ENCODE measurements around the gene CLDND2.

CLDND2 gene

DNA sequence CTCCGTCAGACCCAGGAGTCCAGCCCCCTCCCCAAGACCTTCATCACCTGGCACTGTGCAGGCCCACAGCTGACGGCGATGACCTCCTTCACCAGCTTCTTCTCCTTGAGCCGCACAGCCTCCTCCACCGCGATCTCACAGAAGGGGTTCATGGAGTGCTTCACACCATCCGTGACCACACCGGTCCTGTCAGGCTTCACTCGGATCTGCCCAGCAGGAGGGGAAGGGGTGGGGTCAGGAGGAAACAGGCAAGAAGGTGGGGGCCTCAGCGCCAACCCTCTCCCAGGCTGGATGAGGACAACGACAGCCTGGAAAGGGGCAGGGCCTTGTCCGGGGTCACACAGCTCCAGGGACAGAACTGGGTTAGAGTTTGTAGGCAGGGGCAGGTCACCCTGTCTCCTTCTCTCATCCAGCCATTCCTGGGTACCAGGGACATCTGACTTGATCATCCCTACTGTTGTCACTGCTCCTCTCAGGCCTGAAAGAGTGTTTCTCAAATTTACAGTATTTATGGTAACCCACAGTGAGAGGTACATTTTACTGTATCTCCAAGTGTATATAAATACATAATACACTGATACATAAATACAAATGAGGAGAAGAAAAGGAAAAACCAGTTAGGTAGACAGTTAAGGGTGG lies 14.6 kb downstream of the CLDND2 start:
- no peak for DNase-seq

DNA sequence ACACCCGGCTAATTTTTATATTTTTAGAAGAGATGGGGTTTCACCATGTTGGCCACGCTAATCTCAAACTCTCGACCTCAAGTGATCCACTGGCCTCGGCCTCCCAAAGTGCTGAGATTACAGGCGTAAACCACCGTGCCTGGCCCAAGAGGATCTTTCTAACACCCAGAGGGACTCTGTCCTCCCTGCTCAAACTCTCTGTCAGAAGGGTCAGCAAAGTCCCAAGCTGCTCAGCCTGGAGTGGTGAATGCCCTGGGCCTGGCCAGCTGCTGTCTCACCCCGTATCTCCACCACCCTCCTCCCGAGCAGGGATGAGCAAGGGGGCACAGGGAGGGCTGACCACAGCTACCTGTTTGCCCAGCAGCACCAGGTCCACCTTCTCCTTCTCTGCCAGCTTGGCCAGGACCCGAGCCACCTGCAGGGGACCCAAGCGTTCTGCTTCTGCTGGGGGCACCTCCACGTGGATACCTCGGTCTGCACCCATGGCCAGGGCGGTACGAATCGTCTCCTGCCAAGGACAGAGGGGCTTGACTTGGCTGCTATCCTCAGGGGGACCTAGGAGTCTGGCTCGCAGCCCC lies 15.9 kb downstream of the CLDND2 start:
- no peak for DNase-seq

DNA sequence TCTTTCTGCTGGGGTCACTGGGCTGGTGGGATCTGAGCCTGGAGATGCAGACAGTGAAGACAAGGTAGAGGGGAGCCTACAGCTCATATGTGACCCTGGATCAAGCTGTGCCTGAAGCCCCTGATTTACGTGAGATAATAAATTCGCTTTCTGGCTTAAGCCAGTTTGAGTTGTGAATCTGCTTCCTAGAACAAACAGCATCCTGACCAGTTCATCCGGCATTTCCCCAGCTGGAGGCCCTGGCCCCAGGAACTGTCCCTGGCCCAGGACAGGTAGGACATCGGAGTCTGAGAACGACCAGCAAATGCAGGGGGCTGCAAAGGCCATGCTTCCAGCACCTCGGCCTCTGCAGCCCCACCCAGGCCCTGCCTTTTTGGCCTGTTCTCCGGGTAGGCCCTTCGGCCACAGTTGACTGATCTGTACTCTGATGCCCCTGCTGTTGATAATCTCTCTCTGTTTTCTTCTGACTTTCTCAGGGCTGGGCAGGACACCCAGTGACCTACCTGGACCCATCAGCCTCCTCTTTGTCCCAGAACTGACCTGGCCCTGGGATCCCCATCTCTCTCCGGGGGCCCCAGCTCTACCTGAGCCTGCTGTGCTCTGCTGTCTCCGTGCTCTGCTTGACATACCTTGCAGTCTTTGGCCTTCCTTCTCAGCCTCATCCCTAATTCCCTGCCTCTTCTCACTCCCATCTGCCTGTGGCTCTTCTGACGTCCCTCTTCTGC lies 17.4 kb downstream of the CLDND2 start:
- no peak for DNase-seq

DNA sequence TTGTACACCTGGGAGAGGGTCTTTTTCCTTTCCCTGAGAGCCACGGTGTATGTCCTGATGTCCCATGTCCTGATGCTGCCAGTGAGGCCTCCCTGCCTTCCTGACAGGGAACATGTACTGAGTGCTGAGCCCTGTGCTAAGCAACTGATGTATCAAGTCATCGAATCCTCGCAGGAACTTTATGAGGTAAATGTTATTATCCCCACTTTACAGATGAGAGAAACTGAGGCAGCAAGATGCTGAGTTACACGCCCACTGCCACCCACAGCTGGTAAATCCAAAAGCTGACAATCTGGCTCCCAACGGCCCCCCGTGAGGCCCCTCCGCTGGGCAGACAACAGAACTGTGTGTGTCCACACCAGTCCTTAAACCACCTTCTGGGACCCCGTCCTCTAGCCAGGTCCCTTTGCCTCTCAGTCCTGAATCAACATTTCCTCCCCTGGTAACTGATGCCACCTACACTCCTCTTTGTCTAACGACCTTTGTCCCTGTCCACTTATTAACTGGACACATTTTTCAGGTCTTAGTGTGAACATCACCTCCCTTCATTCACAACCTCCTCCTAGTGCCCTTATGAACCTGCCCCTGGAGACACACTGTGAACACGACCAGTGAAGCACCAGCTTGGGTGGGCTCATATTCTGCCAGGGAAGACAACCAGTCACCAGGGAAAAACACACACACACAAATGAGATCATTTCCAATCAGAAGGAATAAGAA lies 21.4 kb downstream of the CLDND2 start:
- DNase-seq, result no peak

DNA sequence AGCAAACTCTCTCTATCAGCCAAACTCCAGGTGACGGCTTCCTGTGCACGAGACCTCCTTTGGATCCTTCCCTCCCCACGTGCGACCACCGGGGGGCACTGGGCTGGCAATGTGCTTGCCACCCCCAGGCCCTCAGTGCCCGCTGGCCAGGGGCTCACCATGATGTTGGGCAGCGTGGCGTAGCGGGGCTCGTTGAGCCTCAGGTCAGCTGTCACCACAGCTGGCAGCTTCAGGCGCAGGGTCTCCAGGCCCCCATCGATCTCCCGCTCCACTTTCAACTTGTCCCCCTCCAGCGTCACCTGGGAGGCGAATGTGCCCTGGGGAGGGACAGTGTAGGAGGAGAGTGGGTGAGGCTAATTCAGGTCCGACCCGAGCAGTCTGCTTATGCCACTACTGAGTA lies 22.1 kb downstream of the CLDND2 start:
- DNase-seq, result no peak

DNA sequence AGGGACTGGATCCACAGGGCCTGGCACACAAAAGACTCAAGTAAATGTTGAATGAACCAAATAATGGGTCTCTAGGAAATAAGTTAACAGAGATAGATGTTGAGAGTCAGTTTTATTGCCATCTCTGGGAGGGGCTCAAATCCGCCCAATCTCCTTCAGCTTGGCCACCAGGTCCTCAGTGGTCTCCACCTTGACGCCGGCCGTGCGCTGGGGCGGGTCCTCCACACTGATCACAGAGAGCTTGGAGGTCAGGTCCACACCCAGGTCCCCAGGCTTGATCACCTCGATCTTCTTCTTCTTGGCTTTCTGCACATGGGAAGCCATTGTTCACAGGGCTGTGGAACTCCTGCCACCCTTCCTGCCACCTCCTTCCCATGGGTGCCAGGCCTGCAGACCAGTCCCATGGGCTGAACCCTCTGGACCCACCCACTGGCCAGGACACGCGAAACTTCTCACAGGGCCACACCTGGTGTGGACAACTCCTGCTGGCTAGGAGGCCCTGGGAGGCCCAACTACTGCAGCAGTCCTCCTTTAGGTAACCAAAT lies 23.7 kb downstream of the CLDND2 start:
- no peak for DNase-seq

DNA sequence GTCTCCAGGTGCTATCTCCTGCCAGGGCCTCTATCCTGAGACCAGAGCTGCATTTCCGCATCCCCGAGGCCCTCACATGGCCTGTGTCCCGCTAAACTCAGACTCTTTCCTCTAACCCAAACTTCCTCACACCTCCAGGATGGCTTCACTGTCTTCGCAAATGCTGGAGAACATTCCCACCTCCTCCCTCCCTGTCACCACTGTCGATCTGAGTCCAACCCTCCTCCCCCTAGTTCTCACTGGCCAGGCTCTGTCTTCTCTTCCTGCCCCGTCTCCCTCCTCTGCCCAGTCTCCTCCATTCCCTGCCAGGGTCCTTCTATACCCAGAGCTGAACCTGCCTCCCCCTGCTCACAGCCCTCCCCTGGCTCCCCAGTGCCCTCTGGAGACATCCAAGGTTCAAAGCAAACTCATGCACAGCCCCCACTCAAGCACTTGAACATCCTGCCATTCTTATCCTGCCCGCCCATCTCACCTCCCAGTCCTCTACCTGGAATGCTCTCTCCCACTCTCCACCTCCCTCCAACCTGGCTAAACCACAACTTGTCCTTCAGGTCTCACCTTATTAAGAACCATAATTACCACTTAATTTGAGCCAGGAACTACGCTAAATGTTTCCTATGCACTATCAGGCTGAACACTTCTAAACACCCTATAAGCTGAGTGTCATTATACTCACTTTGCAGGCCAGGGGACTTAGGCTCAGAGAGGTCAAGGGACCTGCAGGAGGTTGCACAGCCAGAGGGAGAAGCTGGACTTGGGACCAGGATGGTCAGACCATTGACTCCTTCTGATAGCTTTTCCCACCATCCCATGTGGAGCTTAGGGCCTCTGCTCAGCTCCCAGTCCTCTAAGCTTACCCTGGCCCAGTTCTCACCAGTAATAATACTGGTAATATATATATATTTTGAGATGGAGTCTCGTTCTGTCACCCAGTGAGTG lies 25.9 kb downstream of the CLDND2 start:
- no peak for DNase-seq

DNA sequence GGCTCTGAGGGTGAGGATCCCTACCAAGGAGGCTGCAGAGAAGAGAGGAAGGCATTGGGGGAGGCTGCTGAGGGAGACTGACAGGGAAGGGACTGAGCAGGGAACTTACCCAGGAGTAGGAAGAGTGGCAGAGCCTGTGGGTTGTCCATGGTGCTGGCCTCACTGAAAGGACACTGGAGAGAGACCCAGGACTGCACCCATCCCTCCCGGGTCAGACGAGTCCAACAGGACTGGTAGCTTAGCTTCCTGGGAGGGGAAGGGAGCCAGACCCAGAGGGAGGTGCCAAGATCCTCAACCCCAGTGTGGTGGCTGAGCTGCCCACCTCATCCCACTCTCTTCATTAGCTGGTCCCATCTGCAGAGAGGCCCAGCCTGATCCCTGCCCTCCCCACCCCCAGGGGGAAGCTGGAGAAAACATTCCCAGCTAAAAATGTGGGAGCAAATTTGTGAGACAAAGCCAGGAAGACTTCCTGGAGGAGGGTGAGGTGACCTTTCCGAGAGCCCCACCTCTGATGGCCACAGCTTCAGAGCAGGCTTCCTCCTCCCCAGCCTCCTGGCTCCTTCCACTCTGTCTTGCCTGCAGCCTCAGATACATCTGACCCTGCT lies 26.7 kb downstream of the CLDND2 start, which contains the start of gene VSIG10L:
Gene VSIG10L, minus strand, starts transcription at position 164 of the 605 bp plus-strand sequence. Its CDS starts 15 bp downstream, at position 149.
- DNase-seq, result no peak

DNA sequence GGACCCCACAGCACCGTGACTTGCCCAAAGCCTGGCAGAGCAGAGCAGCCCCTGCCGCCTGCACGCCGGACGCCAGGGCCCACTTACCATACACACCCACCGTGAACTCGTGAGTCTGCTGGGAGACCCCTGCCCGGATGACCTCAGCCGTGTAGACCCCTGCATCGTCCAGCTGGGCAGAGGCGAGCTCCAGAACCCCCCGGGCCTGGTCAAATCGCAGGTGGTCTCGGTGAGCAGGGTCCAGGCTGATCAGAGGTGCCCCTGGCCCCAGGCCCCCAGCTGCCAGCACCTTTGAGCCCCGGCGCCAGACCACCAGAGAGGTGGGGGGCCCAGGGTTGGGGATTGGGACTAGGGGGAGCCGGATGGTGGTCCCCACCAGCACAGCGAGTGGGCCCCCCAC lies 27.7 kb downstream of the CLDND2 start:
- no peak for DNase-seq

DNA sequence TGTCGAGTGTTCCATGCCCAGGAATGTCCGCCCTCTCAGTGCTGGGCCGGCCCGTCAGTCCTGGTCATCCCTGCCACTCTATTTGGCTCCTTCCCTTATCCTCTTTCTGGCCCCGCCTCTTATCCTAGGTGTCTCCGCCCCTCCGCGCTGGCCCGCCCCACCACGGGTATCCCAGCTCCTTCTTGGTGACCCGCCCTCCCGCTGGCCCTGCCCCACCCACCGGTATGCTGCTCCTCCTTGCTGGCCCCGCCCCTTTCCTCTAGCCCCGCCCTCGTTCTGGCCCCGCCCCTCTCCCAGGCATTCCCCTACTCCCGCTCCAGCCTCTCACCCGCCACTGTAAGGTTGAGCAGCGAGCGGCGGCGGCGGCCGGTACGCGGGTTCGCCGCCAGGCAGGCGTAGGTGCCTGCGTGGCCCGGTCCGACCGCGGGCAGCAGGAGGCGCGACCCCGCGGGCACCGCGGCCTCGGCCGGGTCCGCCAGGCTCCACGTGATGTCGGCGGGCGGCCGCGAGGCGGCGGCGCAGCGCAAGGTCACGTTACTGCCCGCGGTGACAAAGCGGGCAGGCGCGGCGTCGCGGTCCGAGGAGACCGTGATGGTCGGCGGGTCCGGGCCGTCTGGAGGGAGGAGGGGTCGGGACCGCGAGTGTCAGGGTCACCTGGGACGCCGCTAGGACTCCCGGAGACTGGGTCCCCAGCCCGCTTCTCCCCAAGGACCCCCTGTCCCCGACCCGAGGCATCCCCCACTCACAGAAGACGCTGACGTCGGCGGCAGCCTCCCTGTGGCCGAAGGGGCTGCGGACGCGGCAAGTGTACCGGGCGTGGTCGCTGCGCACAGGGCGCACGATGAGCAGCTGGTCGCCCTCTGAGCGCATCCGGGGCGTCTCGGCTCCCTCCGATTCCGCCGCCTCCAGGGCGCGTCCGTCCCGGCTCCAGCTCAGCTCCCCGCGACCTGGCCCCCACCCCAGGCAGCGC lies 28.8 kb downstream of the CLDND2 start:
- DNase-seq, result peak; percentile 98

DNA sequence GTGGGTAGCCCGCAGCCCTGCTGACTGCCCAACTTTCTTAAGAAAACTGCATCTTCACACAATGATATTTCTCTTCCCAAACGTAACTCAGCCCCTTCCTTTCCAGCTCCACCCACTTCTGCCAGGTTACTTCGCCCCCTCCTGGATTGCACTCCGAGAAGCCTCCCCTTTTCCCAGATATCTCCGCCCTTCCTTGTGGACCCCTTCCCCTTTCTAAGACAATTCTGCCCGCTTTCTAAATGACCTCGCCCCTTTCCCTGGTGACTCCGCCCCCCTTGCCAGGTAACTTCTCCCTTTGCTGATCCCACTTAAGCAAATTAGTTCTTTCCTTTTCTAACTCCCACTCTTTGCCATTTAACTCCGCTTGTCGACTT lies 29.5 kb downstream of the CLDND2 start:
- DNase-seq, result no peak

DNA sequence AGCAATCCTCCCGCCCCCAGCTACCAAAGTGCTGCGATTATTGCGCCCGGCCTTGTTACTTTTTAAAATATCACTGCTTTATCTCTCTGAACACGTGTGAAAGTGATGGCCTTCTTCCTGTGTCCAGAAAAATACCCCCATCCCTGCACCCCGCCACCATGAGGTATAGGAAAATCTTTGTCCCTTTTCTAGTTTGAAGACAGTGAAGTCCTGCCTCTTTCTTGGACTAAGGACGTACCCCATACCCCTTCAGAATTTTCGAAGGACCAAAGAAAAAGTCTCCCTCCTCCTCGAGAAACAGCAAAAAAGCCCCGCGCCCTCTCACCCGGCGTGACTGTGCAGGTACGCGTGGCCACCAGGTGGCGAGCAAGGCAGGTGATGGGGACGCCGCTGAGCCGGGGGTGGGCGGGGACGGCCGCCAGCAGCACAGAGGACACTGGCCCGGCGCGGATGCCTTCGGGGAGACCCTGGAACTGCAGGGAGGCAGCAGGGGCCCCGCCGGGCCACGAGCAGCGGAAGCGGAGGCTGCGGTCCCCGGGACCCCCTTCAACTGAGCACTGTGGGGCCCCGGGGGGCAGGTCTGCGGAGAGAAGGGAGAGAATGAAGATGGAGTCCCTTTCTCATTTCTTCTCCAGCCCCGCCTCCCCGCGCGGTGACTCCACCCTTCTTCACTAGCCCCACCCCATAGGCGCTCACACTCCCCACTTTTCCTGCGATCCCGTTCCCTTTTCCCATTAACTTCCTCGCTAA lies 30.1 kb downstream of the CLDND2 start:
- DNase-seq, result peak; percentile 94

DNA sequence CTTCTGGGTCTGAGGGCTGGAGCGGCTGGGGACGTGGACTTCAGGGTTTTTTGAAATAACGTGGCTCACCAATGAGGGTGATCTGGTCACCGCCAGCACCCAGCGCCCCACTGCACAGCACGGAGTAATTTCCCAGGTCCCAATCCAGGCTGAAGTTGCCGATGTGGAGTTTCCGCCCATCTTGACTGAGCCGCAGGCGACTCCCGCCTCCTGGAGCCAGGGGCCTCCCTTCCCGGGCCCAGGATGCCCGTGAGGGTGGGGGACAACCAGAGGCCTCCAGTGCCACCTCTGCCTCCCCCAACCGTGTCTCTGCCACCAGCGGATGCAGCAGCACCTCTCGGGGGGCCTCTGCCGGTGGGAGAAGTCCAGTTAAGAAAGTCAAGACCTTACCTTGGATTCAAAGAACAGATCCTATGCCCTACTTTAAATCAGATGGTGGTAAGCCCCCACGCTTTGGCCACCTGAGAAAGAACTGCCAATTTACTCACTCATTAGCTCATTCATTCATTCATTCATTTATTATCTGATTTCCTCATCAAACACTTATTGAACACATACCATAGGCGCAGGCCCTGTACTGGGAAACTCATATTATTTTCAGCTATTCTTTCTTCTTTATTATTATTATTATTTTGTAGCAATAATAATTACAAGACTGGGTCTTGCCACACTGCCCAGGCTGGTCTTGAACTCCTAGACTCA lies 30.8 kb downstream of the CLDND2 start:
- no peak for DNase-seq

DNA sequence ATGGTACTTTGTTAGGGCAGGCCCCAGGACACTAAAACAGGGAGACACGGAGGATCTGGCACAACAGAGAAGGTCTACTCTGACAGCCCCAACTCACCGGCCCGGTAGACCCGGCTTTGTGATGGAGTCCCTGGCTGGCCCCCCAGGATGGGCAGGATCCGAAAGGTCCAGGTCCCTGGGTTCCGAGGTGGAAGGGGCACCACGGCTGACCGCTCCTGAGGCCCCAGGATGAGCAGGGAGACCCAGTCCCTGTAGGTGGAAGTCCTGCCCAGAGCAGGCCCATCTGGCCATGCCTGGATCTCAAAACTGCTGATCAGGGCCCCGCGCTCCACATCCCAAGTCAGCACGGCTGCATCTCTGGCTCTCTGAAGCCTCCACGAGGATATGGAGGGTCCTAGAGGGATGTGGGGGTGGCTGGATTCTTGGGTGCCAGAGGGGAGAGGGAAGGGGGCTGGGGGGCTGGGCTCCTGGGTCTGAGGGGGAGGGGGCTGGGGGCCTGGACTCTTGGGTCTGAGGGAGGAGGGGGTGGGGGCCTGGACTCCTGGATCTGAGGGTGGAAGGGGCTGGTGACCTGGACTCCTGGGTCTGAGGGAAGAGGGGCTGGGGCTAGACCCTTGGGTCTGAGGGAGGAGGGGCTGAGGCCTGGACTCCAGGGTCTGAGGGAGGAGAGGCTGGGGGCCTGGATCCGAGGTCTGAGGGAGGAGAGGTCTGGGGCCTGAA lies 31.5 kb downstream of the CLDND2 start:
- no peak for DNase-seq

DNA sequence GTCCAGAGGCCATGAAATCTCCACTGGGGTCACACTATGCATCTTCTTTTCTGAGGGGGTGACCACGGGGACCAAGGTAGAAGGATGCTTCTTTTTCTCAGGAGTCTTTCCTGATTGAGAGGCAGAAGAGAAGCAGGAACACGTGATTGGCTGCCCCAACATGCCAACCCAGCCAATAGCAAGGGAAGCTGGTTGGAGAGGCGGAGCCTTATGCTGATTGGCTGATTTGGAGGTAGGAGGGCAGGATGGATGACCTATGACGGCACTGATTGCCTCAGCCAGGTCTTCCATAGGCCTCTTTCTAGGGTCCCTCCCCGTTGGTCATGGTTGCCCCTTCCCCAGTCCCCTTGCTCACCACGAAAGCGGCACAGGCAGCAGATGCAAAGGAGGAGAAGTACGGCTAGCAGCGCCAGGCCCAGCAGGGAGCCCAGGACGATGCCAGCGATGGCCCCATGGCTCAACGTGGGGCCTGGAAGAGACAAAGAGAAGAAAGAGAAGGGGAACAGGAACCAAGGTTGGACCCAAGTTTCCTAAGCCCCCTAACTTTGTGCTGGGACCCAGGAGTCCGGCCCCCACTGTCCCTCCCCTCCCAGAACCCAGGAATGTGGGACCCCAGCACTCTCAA lies 34.9 kb downstream of the CLDND2 start:
- peak; percentile 39 for DNase-seq

DNA sequence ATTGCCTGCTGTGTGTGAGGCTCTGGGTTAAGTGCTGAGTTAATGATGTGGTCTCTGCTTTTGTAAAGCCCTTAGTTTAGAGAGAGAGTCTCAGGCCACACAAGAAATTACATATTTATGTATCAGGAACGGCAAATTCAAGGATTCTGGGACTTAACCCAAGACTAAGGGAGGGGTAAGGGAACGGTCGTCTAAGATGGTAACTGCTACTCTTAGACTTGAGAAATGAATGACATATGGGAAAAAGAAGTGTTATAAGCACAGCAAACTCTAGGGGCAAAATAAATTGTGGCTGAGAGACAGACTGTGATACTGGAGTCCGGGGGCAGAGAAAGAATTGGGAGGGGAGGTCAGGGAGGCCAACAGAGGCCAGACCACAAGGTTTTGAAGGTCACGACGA lies 37.1 kb downstream of the CLDND2 start:
- DNase-seq, result no peak

DNA sequence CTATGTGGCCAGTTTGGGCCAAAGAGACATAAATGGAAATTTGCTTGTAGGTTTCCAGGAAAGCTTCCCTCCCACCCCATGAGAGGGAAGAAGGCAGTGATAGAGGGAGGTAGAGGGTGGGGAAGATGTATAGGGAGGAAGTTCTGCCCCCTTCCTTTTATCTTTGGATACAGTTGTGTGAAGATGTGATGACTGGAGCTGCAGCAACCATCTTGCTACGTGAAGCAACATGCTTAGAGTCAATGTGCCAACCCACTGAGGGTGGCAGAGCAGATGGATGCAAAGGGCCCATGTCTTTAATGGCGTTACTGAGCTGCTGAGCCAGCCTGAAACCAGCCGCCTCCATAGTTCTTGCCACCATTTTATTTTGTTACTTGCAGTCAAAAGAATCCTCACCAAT lies 37.6 kb downstream of the CLDND2 start:
- DNase-seq, result no peak

DNA sequence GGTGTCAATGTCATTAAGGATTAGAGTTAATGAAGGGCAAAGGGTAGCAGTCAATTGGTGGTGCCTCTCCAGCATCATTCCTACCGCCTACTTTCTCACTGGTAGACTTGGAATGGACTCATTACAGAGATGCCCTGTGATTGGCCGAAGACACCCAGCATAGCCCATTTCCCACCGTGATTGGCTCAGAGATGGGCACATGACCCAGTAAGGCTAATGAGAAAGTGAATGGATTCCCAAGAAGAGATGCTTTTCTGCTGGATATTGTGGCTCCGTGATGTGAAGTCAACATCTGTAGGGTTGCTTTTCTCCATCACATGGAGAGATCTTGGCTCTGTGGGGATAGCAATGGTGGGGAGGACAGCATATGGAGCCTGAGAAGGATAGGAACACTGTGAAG lies 38.4 kb downstream of the CLDND2 start:
- DNase-seq, result no peak

Data from stimulated activated CD4-positive, alpha-beta T cell treated with anti-CD3 and anti-CD28 coated beads, Interleukin-15, amount 100 ng/mL, for 24 hours (primary cell).